IMR-90 (cell line): ENCODE data around the gene ITGAL. TPM values are rescaled to one million over a fixed set of nuclear protein-coding genes. Genes with fewer than 3 reads are reported as not detected.
"Not testable (repeated sequence)": the region's sequence is repeated elsewhere in the genome, so short reads cannot be mapped to it uniquely, and the experiment has no call there.

Experiments used
- ATAC-seq: fragments of 200-7000 bp; cut with Tn5 transposase; 2 replicates; pipeline ENCODE4 v1.9.1; 2020; ENCODE audit warnings: low read depth, mild to moderate bottlenecking, moderate library complexity
- BruUV-seq: library from RNA; stranded (reverse); fragments of 400-500 nt; replicated peaks from 2 replicates; lab custom pipeline; 2021; lab: Mats Ljungman, UMichigan
- CTCF ChIA-PET: fragments of 300-600 bp; formaldehyde crosslinking; extraction: SDS; loops from one replicate; lab custom pipeline; 2021; ENCODE audit warnings: antibody characterized with exemption; lab: Yijun Ruan, JAX
- POLR2A ChIA-PET: fragments of 300-600 bp; sonication (Branson Sonifier 250); formaldehyde crosslinking; loops from one replicate; lab custom pipeline; 2022; ENCODE audit warnings: antibody characterized with exemption; ENCODE audit not compliant: unreplicated experiment; lab: Charles Lee
- DNase-seq: peaks from one replicate; pipeline ENCODE4 v3.0.0; 2013
- H2AFZ ChIP-seq: replicated peaks from 2 replicates; pipeline ENCODE3; 2013; ENCODE audit warnings: low read length, mild to moderate bottlenecking; ENCODE audit not compliant: poor library complexity
- H2AK5ac ChIP-seq: 2 replicates; pipeline ENCODE4 v1.6.1; 2013; ENCODE audit warnings: low read depth, low read length, inconsistent platforms
- H2AK9ac ChIP-seq: replicated peaks from 2 replicates; pipeline ENCODE3; 2013; ENCODE audit warnings: mild to moderate bottlenecking, low read depth, low read length, moderate library complexity; ENCODE audit not compliant: poor library complexity
- H2BK120ac ChIP-seq: 2 replicates; pipeline ENCODE4 v1.6.1; 2013; ENCODE audit warnings: low read depth, low read length, inconsistent platforms
- H2BK15ac ChIP-seq: 3 replicates; pipeline ENCODE4 v1.6.1; 2013; ENCODE audit warnings: low read depth, low read length, inconsistent platforms
- H2BK20ac ChIP-seq: 2 replicates; pipeline ENCODE4 v1.6.1; 2013; ENCODE audit warnings: low read depth, mild to moderate bottlenecking, inconsistent platforms, low read length, moderate library complexity
- H2BK5ac ChIP-seq: 2 replicates; pipeline ENCODE4 v1.6.1; 2013; ENCODE audit warnings: mild to moderate bottlenecking, low read depth, low read length, inconsistent platforms; ENCODE audit not compliant: poor library complexity, severe bottlenecking
- H3K14ac ChIP-seq: replicated peaks from 2 replicates; pipeline ENCODE4 v1.6.1; 2013; ENCODE audit warnings: low read depth, low read length, inconsistent platforms
- H3K18ac ChIP-seq: 2 replicates; pipeline ENCODE4 v1.6.1; 2013; ENCODE audit warnings: low read depth, low read length, control low read depth
- H3K23ac ChIP-seq: 2 replicates; pipeline ENCODE4 v1.6.1; 2013; ENCODE audit warnings: low read depth, low read length, inconsistent platforms
- H3K27ac ChIP-seq: 2 replicates; pipeline ENCODE4 v1.5.1; 2013; ENCODE audit warnings: mild to moderate bottlenecking, control low read depth, low read length; ENCODE audit not compliant: insufficient read depth
- H3K27me3 ChIP-seq: 2 replicates; pipeline ENCODE4 v1.6.1; 2013; ENCODE audit warnings: low read length; ENCODE audit not compliant: control insufficient read depth, insufficient read depth
- H3K36me3 ChIP-seq: 2 replicates; pipeline ENCODE4 v1.6.1; 2013; ENCODE audit warnings: low read length, mixed read lengths; ENCODE audit not compliant: control insufficient read depth, insufficient read depth
- H3K4ac ChIP-seq: 2 replicates; pipeline ENCODE4 v1.6.1; 2013; ENCODE audit warnings: low read depth, low read length, inconsistent platforms
- H3K4me1 ChIP-seq: 2 replicates; pipeline ENCODE4 v1.6.1; 2013; ENCODE audit warnings: low read length, mixed read lengths; ENCODE audit not compliant: control insufficient read depth, insufficient read depth
- H3K4me2 ChIP-seq: 2 replicates; pipeline ENCODE4 v1.6.1; 2013; ENCODE audit warnings: low read depth, mild to moderate bottlenecking, control low read depth, low read length, moderate library complexity
- H3K4me3 ChIP-seq: 2 replicates; pipeline ENCODE4 v1.5.1; 2013; ENCODE audit warnings: low read depth, mild to moderate bottlenecking, control low read depth, low read length, moderate library complexity; ENCODE audit not compliant: insufficient read depth
- H3K56ac ChIP-seq: 2 replicates; pipeline ENCODE4 v1.6.1; 2013; ENCODE audit warnings: low read length, inconsistent platforms; ENCODE audit not compliant: insufficient read depth; ENCODE audit errors: extremely low read depth
- H3K79me1 ChIP-seq, 2 experiments: 2 replicates each; pipeline ENCODE4 v1.6.1; 2013; ENCODE audit warnings: low read length in 2 of 2, inconsistent platforms in 1 of 2, low read depth in 1 of 2
- H3K9ac ChIP-seq: 2 replicates; pipeline ENCODE4 v1.6.1; 2013; ENCODE audit warnings: low read depth, low read length, control low read depth
- H3K9me1 ChIP-seq: 2 replicates; pipeline ENCODE4 v1.6.1; 2013; ENCODE audit warnings: low read length, inconsistent platforms; ENCODE audit not compliant: insufficient read depth
- H3K9me3 ChIP-seq: 2 replicates; pipeline ENCODE4 v1.6.1; 2013; ENCODE audit warnings: low read length; ENCODE audit not compliant: control insufficient read depth, insufficient read depth
- H4K20me1 ChIP-seq: 2 replicates; pipeline ENCODE4 v1.6.1; 2013; ENCODE audit warnings: low read length, inconsistent platforms; ENCODE audit not compliant: insufficient read depth
- H4K5ac ChIP-seq: 2 replicates; pipeline ENCODE4 v1.6.1; 2013; ENCODE audit warnings: mild to moderate bottlenecking, low read depth, low read length, control low read depth
- H4K8ac ChIP-seq, 2 experiments: 2 replicates each; pipeline ENCODE4 v1.6.1; 2013; ENCODE audit warnings: low read depth in 2 of 2, low read length in 2 of 2, control low read depth in 1 of 2, inconsistent platforms in 1 of 2
- H4K91ac ChIP-seq: 2 replicates; pipeline ENCODE4 v1.6.1; 2013; ENCODE audit warnings: low read depth, low read length, inconsistent platforms; ENCODE audit not compliant: insufficient read depth
- ELK1 ChIP-seq: fragments of 150-350 bp; IDR thresholded peaks from 2 replicates; pipeline ENCODE4 v1.6.1; 2016; ENCODE audit warnings: low read depth, mild to moderate bottlenecking, low read length, moderate library complexity, borderline replicate concordance
- WGBS, 2 experiments: methylation state at CpG; one replicate each; pipeline versions ENCODE4 v1.1.5 to v1.1.7; 2013; ENCODE audit warnings: missing lambda C conversion rate in 2 of 2; ENCODE audit not compliant: insufficient read length in 1 of 2; ENCODE audit errors: extremely low coverage in 2 of 2; 5-methylcytosine and 5-hydroxymethylcytosine counted together
- dilution Hi-C: fragments of 300-500 bp; cut with HindIII; formaldehyde crosslinking; loops from one replicate; pipeline ENCODE4 v1.14.3; 2018; ENCODE audit warnings: low sequenced_read_pairs; ENCODE audit not compliant: unreplicated experiment
- in situ Hi-C: fragments of 300-500 bp; cut with MboI; formaldehyde crosslinking; loops from 3 replicates; pipeline ENCODE4 v1.14.3; 2019; ENCODE audit warnings: low sequenced_read_pairs, inconsistent platforms, mixed read lengths
- intact Hi-C: fragments of 100-400 bp; cut with micrococcal nuclease; formaldehyde crosslinking; loops from 2 replicates; pipeline ENCODE4 v1.10.0; 2022
- polyA plus RNA-seq, 3 experiments: library from polyadenylated mRNA; depleted of rRNA; stranded (reverse); fragments of >200 nt; gene quantifications; 2 replicates each; pipeline ENCODE4 v1.2.3, GENCODE V29; 2012; ENCODE audit warnings: low replicate concordance in 1 of 3
- total RNA-seq: library from RNA; depleted of rRNA; stranded (reverse); fragments of >200 nt; gene quantifications from 2 replicates; pipeline ENCODE4 v1.2.3, GENCODE V29; 2012

ITGAL gene
- total and polyA plus RNA-seq, 2 of the 4 experiments (the other 2 are of a cell fraction) = not detected

GRCh38 chr16:30539000-30539964 is 66.7 kb downstream of the ITGAL start (continued):
- TF ChIP-seq ELK1 = no peak

GRCh38 chr16:30539986-30540526 is 67.5 kb downstream of the ITGAL start:
- POLR2A ChIA-PET = not testable (repeated sequence)

More at GRCh38 chr16:30539986-30540526, 67.5 kb downstream of the ITGAL start:
- ATAC-seq, dilution Hi-C loops, H3K14ac ChIP-seq, H4K8ac ChIP-seq, H3K9me3 ChIP-seq, H2BK120ac ChIP-seq, H2BK20ac ChIP-seq, H4K5ac ChIP-seq, intact Hi-C loops, H3K4me3 ChIP-seq, H2AFZ ChIP-seq, H3K4ac ChIP-seq, H3K36me3 ChIP-seq, H2AK5ac ChIP-seq, H4K91ac ChIP-seq, H3K18ac ChIP-seq, H3K27ac ChIP-seq, H2BK5ac ChIP-seq, H3K9ac ChIP-seq, BruUV-seq, DNase-seq, H3K56ac ChIP-seq, CTCF ChIA-PET, H3K4me2 ChIP-seq, H2BK15ac ChIP-seq, H3K9me1 ChIP-seq, H4K20me1 ChIP-seq, H3K23ac ChIP-seq, H3K27me3 ChIP-seq: not testable (repeated sequence)
- Histone ChIP-seq H3K79me1 (peaks cover 8 to 11% of the 10 kb centered on the region in 2 experiments), H2AK9ac (peak overlapping the region; percentile 50), H3K4me1 (peaks cover 15% of the 10 kb centered on the region)
- in situ Hi-C loops = loop anchor here (5.0 kb wide), 1 partner anchor 32 kb away; the partner anchor contains the start of gene ZNF688
- WGBS, 2 experiments = 93% methylated on average over 3 of the region's 13 CpGs; no CpG with 5 or more reads in 1 of the 2 experiments
